Astrocyte (in vitro differentiated cells and primary cell): ENCODE data around the gene DUOXA1.

Experiments
- CTCF ChIP-seq: IDR thresholded peaks from 2 replicates; pipeline ENCODE4 v1.5.1; 2011; ENCODE audit warnings: low read depth, mild to moderate bottlenecking, inconsistent platforms, low read length, moderate library complexity; ENCODE audit not compliant: insufficient read depth
- EZH2 ChIP-seq: IDR thresholded peaks from 2 replicates; pipeline ENCODE4 v1.6.1; 2012; ENCODE audit warnings: mild to moderate bottlenecking, low read length, inconsistent platforms; ENCODE audit not compliant: insufficient read depth

DNA sequence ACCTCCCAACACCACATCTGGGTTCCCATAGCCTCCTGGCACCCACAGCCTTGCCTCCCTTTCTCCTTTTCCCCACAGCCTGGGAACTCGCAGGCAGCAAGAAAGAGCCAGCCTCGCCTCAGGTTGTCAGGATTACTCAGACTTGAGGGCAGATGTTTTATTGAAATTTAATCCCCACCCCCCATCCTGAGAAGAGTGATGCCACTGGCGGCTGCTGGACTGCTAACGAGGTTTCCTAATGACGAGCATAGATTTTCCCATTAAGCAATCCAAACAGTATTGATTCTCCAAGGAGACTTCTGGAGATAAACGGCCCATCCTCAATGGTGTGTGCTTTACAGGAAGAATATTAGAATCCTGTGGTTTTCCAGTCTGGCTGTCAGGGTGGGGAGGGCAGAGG, 44.4 kb upstream of the DUOXA1 start:
- TF ChIP-seq CTCF = no peak
- no peak for TF ChIP-seq EZH2
